Neural cell (in vitro differentiated cells): ENCODE measurements around the gene NKD1. TPM values are rescaled to one million over a fixed set of nuclear protein-coding genes. Genes with fewer than 3 reads are reported as not detected.

ENCODE experiments used
- H2AFZ ChIP-seq: fragments of 200-600, 300-800 bp; sonication (generic), shearing (Covaris generic); 2 replicates; pipeline ENCODE4 v1.6.0; 2014; ENCODE audit warnings: low read depth, mild to moderate bottlenecking, antibody characterized with exemption, low read length, moderate library complexity
- H3F3A ChIP-seq: fragments of 200-600 bp; shearing (Covaris generic); 2 replicates; pipeline ENCODE4 v1.6.1; 2016; ENCODE audit warnings: mild to moderate bottlenecking, moderate library complexity, mixed read lengths, antibody characterized with exemption, low read length; ENCODE audit not compliant: insufficient read depth, poor library complexity, severe bottlenecking
- H3K27ac ChIP-seq: fragments of 200-600, 300-800 bp; sonication (generic), shearing (Covaris generic); 2 replicates; pipeline ENCODE4 v1.5.1; 2014; ENCODE audit warnings: mild to moderate bottlenecking, low read length, moderate library complexity
- H3K27me3 ChIP-seq: fragments of 300-800, 200-600 bp; sonication (generic), shearing (Covaris generic); 2 replicates; pipeline ENCODE4 v1.6.0; 2014; ENCODE audit warnings: mild to moderate bottlenecking, low read depth, low read length, moderate library complexity; ENCODE audit not compliant: insufficient read depth
- H3K36me3 ChIP-seq: fragments of 300-800, 200-600 bp; sonication (generic), shearing (Covaris generic); 2 replicates; pipeline ENCODE4 v1.5.1; 2014; ENCODE audit warnings: mild to moderate bottlenecking, antibody characterized with exemption, low read length, moderate library complexity; ENCODE audit not compliant: insufficient read depth
- H3K4me2 ChIP-seq: fragments of 300-800, 200-600 bp; sonication (generic), shearing (Covaris generic); 2 replicates; pipeline ENCODE4 v1.6.0; 2014; ENCODE audit warnings: mild to moderate bottlenecking, low read length
- H3K4me3 ChIP-seq: fragments of 300-800, 200-600 bp; sonication (generic), shearing (Covaris generic); 2 replicates; pipeline ENCODE4 v1.5.1; 2014; ENCODE audit warnings: mild to moderate bottlenecking, low read length, moderate library complexity
- H3K79me2 ChIP-seq: fragments of 200-600 bp; shearing (Covaris generic); replicated peaks from 2 replicates; pipeline ENCODE4 v1.6.0; 2014; ENCODE audit warnings: mild to moderate bottlenecking, low read length, moderate library complexity; ENCODE audit not compliant: insufficient read depth
- H3K9ac ChIP-seq: fragments of 300-800, 200-600 bp; sonication (generic), shearing (Covaris generic); 2 replicates; pipeline ENCODE4 v1.6.1; 2016; ENCODE audit warnings: mild to moderate bottlenecking, low read length, mixed read lengths
- H3K9me2 ChIP-seq: fragments of 200-600 bp; shearing (Covaris generic); 2 replicates; pipeline ENCODE4 v1.6.1; 2016; ENCODE audit warnings: mild to moderate bottlenecking, low read length, mixed read lengths; ENCODE audit not compliant: insufficient read depth
- H3K9me3 ChIP-seq: fragments of 200-600, 300-800 bp; sonication (generic), shearing (Covaris generic); 2 replicates; pipeline ENCODE4 v1.6.1; 2016; ENCODE audit warnings: mild to moderate bottlenecking, mixed run types, low read length, moderate library complexity, mixed read lengths
- H4K20me1 ChIP-seq: fragments of 200-600 bp; shearing (Covaris generic); 2 replicates; pipeline ENCODE4 v1.6.1; 2016; ENCODE audit warnings: mild to moderate bottlenecking, mixed run types; ENCODE audit not compliant: insufficient read depth
- EP300 ChIP-seq: fragments of 450-650 bp; conservative IDR thresholded peaks from 2 replicates; pipeline ENCODE4 v1.6.1; 2014; ENCODE audit warnings: antibody characterized with exemption, mild to moderate bottlenecking, moderate library complexity; ENCODE audit not compliant: poor library complexity, severe bottlenecking
- EZH2 ChIP-seq: fragments of 200-600, 300-800 bp; shearing (Covaris generic), sonication (generic); IDR thresholded peaks from 2 replicates; pipeline ENCODE4 v1.6.1; 2014; ENCODE audit warnings: antibody characterized with exemption, low read length, borderline replicate concordance, mild to moderate bottlenecking; ENCODE audit not compliant: insufficient read depth, poor library complexity, severe bottlenecking
- MXI1 ChIP-seq: fragments of 450-650 bp; conservative IDR thresholded peaks from 2 replicates; pipeline ENCODE4 v1.6.1; 2014; ENCODE audit warnings: antibody characterized with exemption, mild to moderate bottlenecking; ENCODE audit not compliant: poor library complexity, severe bottlenecking
- POLR2AphosphoS5 ChIP-seq: IDR thresholded peaks from 2 replicates; pipeline ENCODE4 v1.6.1; 2012
- RAD21 ChIP-seq: fragments of 450-650 bp; conservative IDR thresholded peaks from 2 replicates; pipeline ENCODE4 v1.6.1; 2014; ENCODE audit warnings: antibody characterized with exemption, mild to moderate bottlenecking, moderate library complexity
- REST ChIP-seq: IDR thresholded peaks from 2 replicates; pipeline ENCODE4 v1.6.1; 2012; ENCODE audit warnings: borderline replicate concordance
- SMC3 ChIP-seq: fragments of 450-650 bp; conservative IDR thresholded peaks from 2 replicates; pipeline ENCODE4 v1.6.1; 2014; ENCODE audit warnings: antibody characterized with exemption, mild to moderate bottlenecking, moderate library complexity; ENCODE audit not compliant: poor library complexity
- TAF1 ChIP-seq: IDR thresholded peaks from 2 replicates; pipeline ENCODE4 v1.6.1; 2012; ENCODE audit warnings: low read depth
- polyA plus RNA-seq: library from polyadenylated mRNA; depleted of rRNA; stranded (reverse); fragments of >200 nt; gene quantifications from 2 replicates; pipeline ENCODE4 v1.2.3, GENCODE V29; 2014
- TF ChIP-seq, protein P1 (sequence below): fragments of 450-650 bp; IDR thresholded peaks from 2 replicates; pipeline ENCODE4 v1.5.1; 2014; ENCODE audit warnings: antibody characterized with exemption, mild to moderate bottlenecking, moderate library complexity; ENCODE audit not compliant: poor library complexity, severe bottlenecking

The NKD1 gene
- polyA plus RNA-seq, 1 donor from 2014 or later = 1.1 TPM

DNA sequence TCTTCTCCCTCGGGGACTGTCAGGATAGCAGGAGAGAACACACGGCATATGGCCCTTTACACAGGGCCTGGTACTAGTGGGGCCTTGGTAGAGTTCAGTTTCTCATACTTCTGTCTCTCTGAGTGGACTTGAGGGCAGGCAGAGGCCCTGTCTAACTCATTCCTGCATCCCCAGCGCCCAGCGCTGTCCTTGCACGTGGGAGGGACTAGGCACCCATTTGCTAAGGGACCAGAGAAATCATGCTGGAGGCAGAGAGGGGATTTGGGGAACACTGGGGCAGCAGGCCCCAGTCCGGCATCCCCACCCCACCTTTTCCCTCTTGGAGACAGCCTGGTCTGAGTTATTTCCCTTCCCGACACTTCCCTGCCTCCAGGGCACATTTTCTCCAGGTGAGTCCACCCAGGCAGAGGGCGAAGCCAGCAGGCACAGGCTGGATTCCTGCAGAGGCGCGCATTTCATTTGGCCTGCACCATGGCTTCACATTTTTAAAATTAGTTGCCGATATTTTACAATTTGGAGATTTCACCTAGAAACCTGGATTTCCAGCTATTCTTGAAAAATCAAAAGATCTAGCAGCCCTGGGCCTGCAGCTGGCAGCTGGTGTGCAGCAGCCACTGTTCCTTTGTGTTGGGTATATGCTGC lies 9.7 kb upstream of the NKD1 start:
- no peaks in the 10 kb centered on the region for H3F3A ChIP-seq
- H3K9ac ChIP-seq = no peak overlapping the region
- TF ChIP-seq EP300 = no peak
- no peak for TF ChIP-seq POLR2AphosphoS5
- TF ChIP-seq REST = no peak
- TF ChIP-seq MXI1 = no peak
- TF ChIP-seq, protein P1, sequence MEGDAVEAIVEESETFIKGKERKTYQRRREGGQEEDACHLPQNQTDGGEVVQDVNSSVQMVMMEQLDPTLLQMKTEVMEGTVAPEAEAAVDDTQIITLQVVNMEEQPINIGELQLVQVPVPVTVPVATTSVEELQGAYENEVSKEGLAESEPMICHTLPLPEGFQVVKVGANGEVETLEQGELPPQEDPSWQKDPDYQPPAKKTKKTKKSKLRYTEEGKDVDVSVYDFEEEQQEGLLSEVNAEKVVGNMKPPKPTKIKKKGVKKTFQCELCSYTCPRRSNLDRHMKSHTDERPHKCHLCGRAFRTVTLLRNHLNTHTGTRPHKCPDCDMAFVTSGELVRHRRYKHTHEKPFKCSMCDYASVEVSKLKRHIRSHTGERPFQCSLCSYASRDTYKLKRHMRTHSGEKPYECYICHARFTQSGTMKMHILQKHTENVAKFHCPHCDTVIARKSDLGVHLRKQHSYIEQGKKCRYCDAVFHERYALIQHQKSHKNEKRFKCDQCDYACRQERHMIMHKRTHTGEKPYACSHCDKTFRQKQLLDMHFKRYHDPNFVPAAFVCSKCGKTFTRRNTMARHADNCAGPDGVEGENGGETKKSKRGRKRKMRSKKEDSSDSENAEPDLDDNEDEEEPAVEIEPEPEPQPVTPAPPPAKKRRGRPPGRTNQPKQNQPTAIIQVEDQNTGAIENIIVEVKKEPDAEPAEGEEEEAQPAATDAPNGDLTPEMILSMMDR = no peak
- no peak for TF ChIP-seq SMC3
- TF ChIP-seq TAF1 = no peak
- TF ChIP-seq EZH2 = no peak
- no peak for TF ChIP-seq RAD21
- no peaks in the 10 kb centered on the region for H3K9me2 ChIP-seq
- no peaks in the 10 kb centered on the region for H3K36me3 ChIP-seq
- H3K9me3 ChIP-seq = no peaks in the 10 kb centered on the region
- no peak overlapping the region for H2AFZ ChIP-seq
- no peaks in the 10 kb centered on the region for H3K79me2 ChIP-seq
- no peaks in the 10 kb centered on the region for H3K27me3 ChIP-seq
- H3K27ac ChIP-seq = no peak overlapping the region
- no peak overlapping the region for H3K4me3 ChIP-seq
- no peaks in the 10 kb centered on the region for H4K20me1 ChIP-seq
- no peak overlapping the region for H3K4me2 ChIP-seq

DNA sequence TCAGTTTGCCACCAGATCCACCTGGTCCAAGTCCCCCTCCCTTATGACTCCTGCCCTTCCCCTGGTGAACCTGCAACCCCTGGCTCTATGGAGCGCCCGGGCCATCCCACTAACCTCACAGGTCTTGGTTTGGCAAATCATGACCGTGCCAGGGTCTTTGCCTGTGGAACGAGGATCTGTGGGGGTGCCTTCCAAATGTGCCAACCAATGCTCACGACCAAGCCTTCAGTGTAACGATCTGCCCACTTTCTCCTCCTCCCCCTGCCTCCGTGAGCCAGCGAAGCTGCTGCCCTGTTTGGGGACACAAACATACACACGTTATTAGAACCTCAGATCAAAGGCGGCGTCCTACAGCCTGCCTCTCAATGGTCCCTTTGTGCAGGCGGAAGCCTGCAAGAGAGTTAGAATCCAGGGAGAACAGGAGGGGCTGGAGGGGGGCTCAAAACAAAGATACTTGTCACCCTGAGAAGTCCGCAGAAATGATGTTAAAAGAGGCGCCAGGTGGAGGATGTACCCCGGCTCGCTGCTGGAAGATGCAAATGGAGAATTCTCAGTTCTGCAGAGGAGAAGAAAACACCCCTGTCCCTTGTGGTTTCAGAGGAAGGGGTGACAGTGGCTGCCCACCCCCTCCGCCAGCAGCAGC lies 9.0 kb upstream of the NKD1 start:
- Histone ChIP-seq H4K20me1 (no peaks in the 10 kb centered on the region), H3K79me2 (no peaks in the 10 kb centered on the region), H2AFZ (no peak overlapping the region), H3K27me3 (no peaks in the 10 kb centered on the region), H3F3A (no peaks in the 10 kb centered on the region), H3K9me3 (no peaks in the 10 kb centered on the region), H3K36me3 (no peaks in the 10 kb centered on the region), H3K27ac (no peak overlapping the region), H3K9me2 (no peaks in the 10 kb centered on the region), H3K4me3 (no peak overlapping the region), H3K9ac (no peak overlapping the region), H3K4me2 (no peak overlapping the region)
- TF ChIP-seq MXI1 (no peak), RAD21 (no peak), EZH2 (no peak)
